Ascending aorta (tissue), 2 donors: ENCODE results near the gene MYO3B. TPM values are rescaled to one million over a fixed set of nuclear protein-coding genes. Genes with fewer than 3 reads are reported as not detected.

ENCODE experiments used
- DNase-seq, 2 donors: peaks; one replicate each; pipeline ENCODE4 v3.0.0-alpha.2; 2019; ENCODE audit warnings: low spot score in 2 of 2
- H3K27ac ChIP-seq, 2 donors: fragments of 200-600 bp; sonication (generic); one replicate each; pipeline ENCODE4 v1.5.1; 2016 to 2017; ENCODE audit warnings: mild to moderate bottlenecking in 1 of 2
- H3K27me3 ChIP-seq: fragments of 200-600 bp; sonication (generic); one replicate; pipeline ENCODE4 v1.5.1; 2017
- H3K36me3 ChIP-seq, 2 donors: fragments of 200-600 bp; sonication (generic); one replicate each; pipeline ENCODE4 v1.5.1; 2016
- H3K4me1 ChIP-seq, 2 donors: fragments of 200-600 bp; sonication (generic); one replicate each; pipeline ENCODE4 v1.5.1; 2016 to 2017; ENCODE audit warnings: mild to moderate bottlenecking in 1 of 2
- H3K4me3 ChIP-seq, 2 donors: fragments of 200-600 bp; sonication (generic); one replicate each; pipeline ENCODE4 v1.5.1; 2016 to 2017; ENCODE audit warnings: mild to moderate bottlenecking in 1 of 2
- H3K9me3 ChIP-seq, 2 donors: fragments of 200-600 bp; sonication (generic); one replicate each; pipeline ENCODE4 v1.5.1; 2016
- CTCF ChIP-seq, 3 experiments: fragments of 200-600 bp in 2 of 3; fragments of 450-650 bp in 1 of 3; sonication (generic) in 2 of 3; IDR thresholded peaks; one replicate each; pipeline ENCODE4 v1.5.1; 2016 to 2019; ENCODE audit warnings: antibody characterized with exemption in 3 of 3, mild to moderate bottlenecking in 1 of 3, moderate library complexity in 1 of 3
- intact Hi-C: fragments of 100-400 bp; cut with DNase I; formaldehyde crosslinking; loops from one replicate; pipeline ENCODE4 v1.15.1; 2023
- total RNA-seq: library from RNA; depleted of rRNA; stranded (reverse); fragments of >200 nt; gene quantifications from one replicate; pipeline ENCODE4 v1.1.0, GENCODE V29; 2016

Gene MYO3B
- total RNA-seq, 1 donor from 2014 or later, result not detected

DNA sequence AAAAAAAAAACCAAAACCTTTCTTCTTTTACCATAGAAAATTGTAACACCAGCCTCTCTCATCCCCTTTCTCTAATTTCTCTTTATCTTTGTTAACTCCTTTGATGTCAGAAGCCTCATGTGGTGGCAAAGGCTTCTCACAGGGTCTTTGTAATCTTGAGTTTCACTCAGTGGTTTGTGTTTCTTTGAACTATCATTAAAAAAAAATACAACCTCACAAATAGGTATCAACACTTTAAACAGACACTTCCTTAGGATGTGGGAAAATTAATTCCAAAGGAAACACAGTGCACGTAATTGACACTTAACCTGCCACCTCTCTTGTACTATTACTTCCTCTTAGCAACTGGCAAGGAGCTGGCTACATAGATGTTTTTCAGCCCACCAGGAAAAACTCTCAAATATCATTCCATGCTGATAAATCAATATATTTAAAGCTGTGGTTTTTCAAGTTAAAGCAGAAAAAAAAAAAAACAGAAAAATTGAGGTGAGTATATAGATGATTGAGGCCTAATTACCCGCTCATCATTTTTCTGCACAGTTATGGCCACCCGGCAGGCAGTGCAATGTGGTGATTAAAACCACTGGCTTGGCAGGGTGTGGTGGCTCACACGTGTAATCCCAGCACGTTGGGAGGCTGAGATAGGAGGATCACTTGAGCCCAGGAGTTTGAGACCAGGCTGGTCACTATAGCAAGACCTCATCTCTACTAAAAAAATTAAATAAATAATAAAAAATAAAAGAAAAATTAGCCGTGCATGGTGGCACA lies 193.5 kb downstream of the MYO3B start:
- H3K27me3 ChIP-seq, result no peaks in the 10 kb centered on the region
- H3K36me3 ChIP-seq, result no peaks in the 10 kb centered on the region
- no peak for TF ChIP-seq CTCF (IDR thresholded peaks at IDR 0.05)
- no peak for DNase-seq
- H3K27ac ChIP-seq, result no peak overlapping the region
- H3K4me1 ChIP-seq, result no peaks in the 10 kb centered on the region
- intact Hi-C loops, result loop anchor here (2.0 to 10.0 kb wide), 2 partner anchors 443 to 503 kb away; no protein-coding TSS in a partner anchor
- no peak overlapping the region for H3K4me3 ChIP-seq
- H3K9me3 ChIP-seq, result no peaks in the 10 kb centered on the region

GRCh38 chr2:170375192-170375591 lies 197.2 kb downstream of the MYO3B start:
- no peak for DNase-seq
- no peaks in the 10 kb centered on the region for H3K27me3 ChIP-seq
- H3K9me3 ChIP-seq, result no peaks in the 10 kb centered on the region
- TF ChIP-seq CTCF (IDR thresholded peaks at IDR 0.05), result no peak
- no peaks in the 10 kb centered on the region for H3K36me3 ChIP-seq
- H3K4me3 ChIP-seq, result no peak overlapping the region
- no peak overlapping the region for H3K27ac ChIP-seq
- H3K4me1 ChIP-seq, result peaks cover 0 to 5% of the 10 kb centered on the region in 2 donors
- intact Hi-C loops, result loop anchor here (10.0 kb wide), 1 partner anchor 500 kb away; no protein-coding TSS in a partner anchor

- Histone ChIP-seq H3K36me3 (no peaks in the 10 kb centered on the region), H3K27ac (peak overlapping the region in 1 of 2 donors; percentile 30), H3K4me3 (peak overlapping the region in 1 of 2 donors; percentile 3), H3K9me3 (no peaks in the 10 kb centered on the region), H3K4me1 (peaks cover 0 to 5% of the 10 kb centered on the region in 2 donors), H3K27me3 (no peaks in the 10 kb centered on the region)
- no peak for DNase-seq
- intact Hi-C loops, result loop anchor here (10.0 kb wide), 1 partner anchor 497 kb away; no protein-coding TSS in a partner anchor
- TF ChIP-seq CTCF (IDR thresholded peaks at IDR 0.05), result peak in 1 of 3 experiments; percentile 5
These were observed 199.7 kb downstream of the MYO3B start for GRCh38 chr2:170377500-170378207.

- no peak for DNase-seq
- no peak for TF ChIP-seq CTCF (IDR thresholded peaks at IDR 0.05)
- intact Hi-C loops, result no loop called here
- no peak overlapping the region for H3K27ac ChIP-seq
- no peaks in the 10 kb centered on the region for H3K9me3 ChIP-seq
- no peak overlapping the region for H3K4me3 ChIP-seq
- peaks cover 0 to 5% of the 10 kb centered on the region in 2 donors for H3K4me1 ChIP-seq
- H3K36me3 ChIP-seq, result no peaks in the 10 kb centered on the region
- no peaks in the 10 kb centered on the region for H3K27me3 ChIP-seq
These were observed 202.3 kb downstream of the MYO3B start for GRCh38 chr2:170380267-170380666.

DNA sequence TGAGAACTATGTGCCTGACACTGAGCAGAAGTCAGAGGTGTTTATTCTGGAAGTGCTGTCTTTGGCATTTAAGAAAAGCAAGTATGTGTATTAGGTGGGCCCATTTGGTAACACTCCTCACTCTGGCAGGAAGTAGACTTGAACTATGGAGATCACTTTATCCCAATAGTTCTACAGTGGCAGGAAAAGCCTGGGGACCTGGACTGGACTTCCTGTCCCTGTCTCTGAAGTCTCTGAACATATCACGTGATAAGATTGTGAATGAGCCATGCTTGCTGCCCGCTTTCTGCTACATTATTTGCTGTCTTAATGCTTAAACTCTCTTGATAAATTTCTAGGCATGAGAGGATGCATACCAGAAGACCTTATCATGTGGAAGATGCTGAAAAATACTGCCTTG lies 203.7 kb downstream of the MYO3B start:
- H3K36me3 ChIP-seq, result no peaks in the 10 kb centered on the region
- intact Hi-C loops, result no loop called here
- DNase-seq, result no peak
- no peaks in the 10 kb centered on the region for H3K27me3 ChIP-seq
- H3K4me3 ChIP-seq, result no peak overlapping the region
- peaks cover 0 to 5% of the 10 kb centered on the region in 2 donors for H3K4me1 ChIP-seq
- H3K9me3 ChIP-seq, result no peaks in the 10 kb centered on the region
- TF ChIP-seq CTCF (IDR thresholded peaks at IDR 0.05), result no peak
- H3K27ac ChIP-seq, result no peak overlapping the region
